Activated T-cell treated with anti-CD3 and anti-CD28 coated beads for 24 hours (primary cell): Measurements from ENCODE around the gene TXK.
"Not testable (repeated sequence)": the region's sequence is repeated elsewhere in the genome, so short reads cannot be mapped to it uniquely, and the experiment has no call there.

Experiments used
- DNase-seq: peaks from one replicate; pipeline ENCODE4 v3.0.0-alpha.2; 2020; ENCODE audit warnings: low read depth

The TXK gene

GRCh38 chr4:48134081-48134480 is at the start of gene TXK:
TXK (minus strand) TSS chr4:48134250; CDS start chr4:48134170, 80 bp downstream.
- DNase-seq, result no peak

- DNase-seq, result no peak
Observed at GRCh38 chr4:48180234-48180633, 46.2 kb upstream of the TXK start.

DNA sequence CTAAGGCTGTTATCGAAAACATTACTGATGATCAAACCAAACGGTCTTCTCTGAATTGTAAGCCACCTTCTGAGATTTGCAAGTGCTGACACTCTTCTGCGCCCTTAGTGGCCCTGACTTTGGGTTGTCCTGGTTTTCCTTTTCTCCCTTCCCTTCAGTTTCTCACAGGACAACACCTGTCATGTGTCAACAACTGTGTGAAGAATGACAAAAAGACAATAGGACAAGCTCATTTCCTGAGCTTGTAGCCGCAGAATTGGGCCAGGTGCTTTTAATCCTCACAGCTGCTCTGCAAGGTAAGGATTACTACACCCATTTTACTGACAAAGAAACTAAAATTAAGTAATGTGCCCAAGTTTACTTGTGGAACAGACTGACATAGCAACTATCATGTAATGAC is 44.9 kb upstream of the TXK start:
- no peak for DNase-seq

DNA sequence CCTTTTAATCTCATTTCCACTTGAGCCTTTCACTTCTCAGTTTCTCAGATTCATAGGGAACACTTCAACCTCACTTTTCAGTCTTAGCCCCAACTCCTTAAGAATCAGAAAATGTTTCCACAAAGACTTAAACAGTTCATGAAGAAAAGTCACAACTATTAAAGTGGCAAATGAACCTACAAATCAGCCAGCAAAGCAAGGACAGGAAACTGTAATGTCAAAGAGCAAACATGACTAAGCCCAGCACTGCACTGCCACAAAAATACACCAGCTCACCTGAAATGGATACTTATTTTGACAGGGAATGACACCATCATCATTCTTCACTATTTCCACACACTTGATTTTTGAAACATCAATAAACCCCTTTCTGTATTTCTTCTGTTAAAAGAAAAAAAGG is 41.8 kb upstream of the TXK start:
- DNase-seq, result no peak

DNA sequence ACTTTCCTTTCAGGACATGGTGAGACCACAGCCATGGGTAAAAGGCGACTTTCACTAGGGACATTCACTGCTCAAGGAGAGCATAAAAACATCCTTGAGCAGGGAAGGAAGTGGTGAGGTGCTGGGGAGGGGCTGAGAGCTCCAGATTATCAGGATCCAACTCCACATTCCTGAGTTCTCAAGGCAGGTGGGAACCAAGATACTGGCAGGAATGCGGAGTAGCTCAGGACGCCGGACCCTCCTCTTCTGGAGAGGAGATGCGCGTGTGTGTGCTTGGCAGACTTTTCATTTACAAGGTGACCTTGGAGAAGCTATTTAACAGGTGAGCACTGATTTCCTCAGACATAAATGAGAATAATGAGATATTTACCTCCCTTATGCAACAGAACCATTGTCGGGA is 41.3 kb upstream of the TXK start:
- DNase-seq, result no peak

- no peak for DNase-seq
Observed at GRCh38 chr4:48173056-48173991, 39.3 kb upstream of the TXK start.

DNA sequence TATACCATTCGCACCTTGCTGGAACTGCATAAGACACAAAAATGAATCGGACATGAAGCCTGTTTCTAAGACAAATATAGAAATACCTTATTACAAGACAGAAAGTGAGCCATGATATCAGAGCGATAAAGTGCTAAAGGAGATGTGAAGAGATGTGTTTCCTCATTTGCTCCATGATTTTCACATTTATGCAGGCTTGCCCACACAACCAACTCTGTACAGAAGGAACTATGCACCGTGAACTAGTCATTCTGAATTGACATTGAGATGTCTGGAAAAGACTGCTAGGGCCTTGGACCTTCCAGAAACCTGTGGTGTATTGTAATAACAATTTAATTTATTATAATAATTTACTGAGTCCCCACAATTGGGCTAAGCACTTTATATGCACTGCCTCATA is 38.6 kb upstream of the TXK start:
- no peak for DNase-seq

GRCh38 chr4:48169636-48170035 is 35.6 kb upstream of the TXK start:
- DNase-seq, result no peak

DNA sequence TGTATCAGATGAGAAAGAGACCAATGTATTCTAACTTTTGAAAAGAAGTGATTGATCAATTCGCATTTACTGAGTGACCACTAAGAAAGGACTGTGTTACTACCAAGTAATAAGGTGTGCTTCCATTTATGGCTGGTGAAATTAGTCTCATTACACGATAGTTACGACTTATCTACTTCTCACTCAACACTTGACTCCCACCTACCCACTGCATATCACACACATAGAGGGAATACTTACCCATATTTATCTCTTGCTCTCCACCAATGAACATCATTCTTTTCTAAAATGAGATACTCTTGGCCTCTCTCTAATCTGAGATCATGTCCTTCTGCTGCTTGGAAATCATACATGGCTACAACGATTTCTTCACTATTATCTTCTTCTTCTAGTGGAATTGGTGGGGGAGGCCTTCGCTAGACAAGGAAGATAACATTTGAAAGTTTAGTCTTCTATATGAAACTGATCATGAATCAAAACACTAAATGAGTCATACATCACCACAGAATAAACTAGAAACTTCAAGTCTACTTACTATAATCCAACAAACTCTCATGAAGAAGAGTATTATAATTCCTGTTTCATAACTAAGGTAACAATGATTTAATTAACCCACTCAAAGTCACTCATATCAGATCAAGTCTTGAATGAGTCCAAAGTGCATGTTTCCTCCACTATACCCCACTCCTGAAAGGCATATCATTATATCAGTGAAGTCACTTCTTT is 33.7 kb upstream of the TXK start:
- DNase-seq, result no peak

- DNase-seq, result not testable (repeated sequence)
Observed at GRCh38 chr4:48164561-48164960, 30.5 kb upstream of the TXK start.

- no peak for DNase-seq
Observed at GRCh38 chr4:48163746-48164145, 29.7 kb upstream of the TXK start.

DNA sequence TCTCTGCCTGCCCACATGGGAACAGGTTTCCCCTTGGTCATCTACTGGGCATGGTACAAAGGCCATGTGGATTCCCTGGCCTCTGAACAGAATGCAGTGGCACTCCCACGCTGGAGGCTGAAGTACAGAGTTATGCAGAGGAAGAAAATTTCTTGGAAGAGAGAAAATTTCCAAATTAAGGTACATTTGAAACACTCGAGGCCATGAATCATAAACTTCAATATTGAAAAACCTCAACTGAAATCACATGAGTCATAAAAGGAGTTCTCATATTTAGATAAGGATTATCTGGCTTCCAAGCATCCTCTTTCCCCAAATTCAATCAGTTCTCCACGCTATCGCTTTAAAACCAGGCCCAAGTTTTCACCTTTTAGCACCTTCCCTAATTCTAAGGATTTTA is 28.1 kb upstream of the TXK start:
- DNase-seq, result no peak

DNA sequence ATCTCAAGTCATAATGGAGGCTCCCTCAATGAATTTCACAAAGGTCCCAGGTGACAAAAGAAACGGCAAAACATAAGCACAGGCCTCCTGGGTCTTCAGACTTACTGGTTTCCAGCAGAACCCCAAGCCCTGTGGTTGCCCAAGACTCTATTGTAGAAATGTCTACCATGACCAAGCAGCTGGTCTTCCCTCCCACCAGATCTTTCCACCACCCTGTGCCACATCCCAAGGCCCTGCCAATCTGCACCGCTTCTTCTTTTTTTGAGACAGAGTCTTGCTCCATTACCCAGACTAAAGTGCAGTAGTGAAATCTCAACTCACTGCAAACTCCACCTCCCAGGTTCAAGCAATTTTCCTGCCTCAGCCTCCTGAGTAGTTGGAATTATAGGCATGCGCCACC is 23.2 kb upstream of the TXK start:
- DNase-seq, result no peak

GRCh38 chr4:48156423-48156822 is 22.4 kb upstream of the TXK start:
- no peak for DNase-seq

GRCh38 chr4:48153791-48154550 is 19.9 kb upstream of the TXK start:
- no peak for DNase-seq

- DNase-seq, result no peak
Observed at GRCh38 chr4:48152259-48152658, 18.2 kb upstream of the TXK start.

DNA sequence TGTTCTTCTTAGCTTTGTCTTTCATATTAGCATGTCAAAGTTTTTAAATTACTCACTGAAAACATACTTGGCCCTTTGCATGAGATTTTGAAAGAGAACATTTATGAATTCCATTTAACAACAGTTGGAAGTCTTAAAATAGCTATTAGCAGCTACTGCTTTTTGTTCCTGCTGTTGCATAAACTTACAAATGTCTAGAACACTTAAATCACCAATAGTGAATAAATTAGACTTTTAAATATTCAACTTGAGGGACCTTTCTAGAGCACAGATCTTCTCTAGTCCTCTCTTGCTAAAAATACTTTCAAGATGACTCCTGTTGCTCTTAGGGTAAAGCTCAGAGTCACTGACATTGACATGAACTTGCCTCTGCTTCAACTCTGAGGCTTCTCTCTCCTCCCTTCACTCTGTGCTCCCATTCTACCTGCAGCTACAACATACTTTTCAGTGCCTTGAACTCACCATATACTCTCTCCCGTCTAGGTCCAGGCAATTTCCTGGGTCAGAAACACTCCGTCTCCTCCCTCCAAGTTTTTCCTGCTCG is 15.8 kb upstream of the TXK start:
- no peak for DNase-seq

GRCh38 chr4:48147621-48148020 is 13.6 kb upstream of the TXK start:
- no peak for DNase-seq

DNA sequence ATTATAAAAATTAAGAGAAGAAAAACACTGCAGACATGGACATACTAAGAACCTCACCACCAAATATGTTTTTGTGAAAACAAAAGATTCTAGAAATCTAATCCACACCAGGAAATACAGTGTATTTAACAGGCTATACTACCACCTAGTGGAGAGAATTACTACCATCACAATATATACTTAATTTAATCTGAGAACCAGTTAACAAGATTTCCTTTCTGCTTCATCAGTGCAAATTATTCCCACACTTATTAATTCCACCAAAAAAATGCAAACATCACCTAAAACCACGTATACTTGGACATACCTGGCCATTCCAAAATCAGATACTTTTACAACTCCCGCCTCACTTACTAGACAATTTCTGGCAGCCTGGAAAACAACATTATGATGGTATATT is 7.0 kb upstream of the TXK start:
- no peak for DNase-seq

- DNase-seq, result no peak
Observed at GRCh38 chr4:48139691-48140090, 5.6 kb upstream of the TXK start.

DNA sequence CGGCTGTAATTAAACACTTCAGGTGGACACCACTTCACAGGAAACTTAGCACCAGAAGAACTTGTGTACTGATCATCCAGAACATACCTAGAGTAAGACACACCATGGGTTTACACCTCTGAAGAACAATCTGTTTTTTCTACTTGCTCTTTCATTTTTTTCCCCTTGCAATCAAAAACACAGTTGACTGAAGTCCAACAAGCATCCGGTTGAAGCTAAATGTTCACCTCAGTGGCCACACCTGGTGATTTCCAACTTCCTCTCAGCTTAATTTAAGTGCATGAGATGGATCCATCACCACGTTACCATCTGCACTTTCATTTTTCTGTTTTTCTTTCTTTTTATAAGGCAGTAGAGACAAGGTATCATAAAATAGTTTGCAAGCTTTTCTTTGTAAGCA is 4.9 kb upstream of the TXK start:
- no peak for DNase-seq

GRCh38 chr4:48138511-48138910 is 4.5 kb upstream of the TXK start:
- no peak for DNase-seq
